Thoracic aorta (tissue), 2 donors: ENCODE data around the gene ITLN2. TPM values are rescaled to one million over a fixed set of nuclear protein-coding genes. Genes with fewer than 3 reads are reported as not detected.
A peak's percentile ranks its signal among the peaks of the same experiment; 100 is the strongest.

Experiments used
- ATAC-seq: fragments of 150-250 bp; one replicate; pipeline ENCODE4 v1.8.0; 2017; ENCODE audit warnings: low read depth; ENCODE audit not compliant: insufficient number of reproducible peaks, low FRiP score
- DNase-seq: peaks from one replicate; pipeline ENCODE4 v3.0.0-alpha.2; 2020; ENCODE audit warnings: low spot score
- H3K27ac ChIP-seq, 2 donors: fragments of 200-600 bp; sonication (generic); 1 replicate in 1 of 2; 2 replicates in 1 of 2; pipeline ENCODE4 v1.5.1; 2016; ENCODE audit warnings: mild to moderate bottlenecking in 2 of 2, moderate library complexity in 2 of 2
- H3K27me3 ChIP-seq: fragments of 200-600 bp; sonication (generic); replicated peaks from 2 replicates; pipeline ENCODE4 v1.6.0; 2016; ENCODE audit warnings: mild to moderate bottlenecking; ENCODE audit not compliant: insufficient read depth
- H3K36me3 ChIP-seq: fragments of 200-600 bp; sonication (generic); one replicate; pipeline ENCODE4 v1.5.1; 2016
- H3K4me1 ChIP-seq, 2 donors: fragments of 200-600 bp; sonication (generic); 1 replicate in 1 of 2; 2 replicates in 1 of 2; pipeline versions ENCODE4 v1.5.1 to v1.6.0; 2016; ENCODE audit warnings: low read depth in 2 of 2, mild to moderate bottlenecking in 1 of 2; ENCODE audit not compliant: control insufficient read depth in 1 of 2
- H3K4me3 ChIP-seq: fragments of 200-600 bp; sonication (generic); 2 replicates; pipeline ENCODE4 v1.5.1; 2016; ENCODE audit warnings: mild to moderate bottlenecking
- H3K9me3 ChIP-seq: fragments of 200-600 bp; sonication (generic); 2 replicates; pipeline ENCODE4 v1.5.1; 2016
- CTCF ChIP-seq: fragments of 200-600 bp; sonication (generic); IDR thresholded peaks from one replicate; pipeline ENCODE4 v1.5.1; 2019; ENCODE audit warnings: antibody characterized with exemption
- total RNA-seq, 2 donors: library from RNA; depleted of rRNA; stranded (reverse); fragments of >200 nt; gene quantifications; one replicate each; pipeline versions ENCODE4 v1.1.0 to v1.2.3, GENCODE V29; 2016

Gene ITLN2
- total RNA-seq, 2 donors from 2014 or later = 3.0 TPM; not detected in 1

- ATAC-seq (no peak), DNase-seq (no peak)
- H3K36me3 ChIP-seq = no peaks in the 10 kb centered on the region
- no peaks in the 10 kb centered on the region for H3K27me3 ChIP-seq
- no peak for TF ChIP-seq CTCF
- H3K4me3 ChIP-seq = no peak overlapping the region
- H3K4me1 ChIP-seq = peaks cover 4 to 48% of the 10 kb centered on the region in 2 donors
- H3K27ac ChIP-seq = peak overlapping the region; percentile 4
- no peaks in the 10 kb centered on the region for H3K9me3 ChIP-seq
Observed at GRCh38 chr1:160911925-160912324, 42.7 kb downstream of the ITLN2 start.

GRCh38 chr1:160911441-160911840, 43.2 kb downstream of the ITLN2 start:
- Histone ChIP-seq H3K4me1 (peaks cover 4 to 53% of the 10 kb centered on the region in 2 donors), H3K27ac (peak overlapping the region; percentile 4), H3K4me3 (no peak overlapping the region), H3K9me3 (no peaks in the 10 kb centered on the region), H3K36me3 (no peaks in the 10 kb centered on the region), H3K27me3 (no peaks in the 10 kb centered on the region)
- DNase-seq (no peak), ATAC-seq (no peak)
- TF ChIP-seq CTCF = no peak

- H3K27ac ChIP-seq = no peak overlapping the region
- H3K36me3 ChIP-seq = no peaks in the 10 kb centered on the region
- H3K9me3 ChIP-seq = no peaks in the 10 kb centered on the region
- H3K4me1 ChIP-seq = peaks cover 4 to 64% of the 10 kb centered on the region in 2 donors
- ATAC-seq (no peak), DNase-seq (no peak)
- no peaks in the 10 kb centered on the region for H3K27me3 ChIP-seq
- no peak for TF ChIP-seq CTCF
- no peak overlapping the region for H3K4me3 ChIP-seq
Observed at GRCh38 chr1:160910170-160910750, 44.3 kb downstream of the ITLN2 start.

- Histone ChIP-seq H3K27me3 (no peaks in the 10 kb centered on the region), H3K27ac (no peak overlapping the region)
Observed at GRCh38 chr1:160907976-160908375, 46.6 kb downstream of the ITLN2 start.

GRCh38 chr1:160905617-160905989, 49.0 kb downstream of the ITLN2 start:
- Histone ChIP-seq H3K27ac (peak overlapping the region in 1 of 2 donors; percentile 73), H3K9me3 (no peaks in the 10 kb centered on the region), H3K4me1 (peaks cover 0 to 54% of the 10 kb centered on the region in 2 donors), H3K27me3 (no peaks in the 10 kb centered on the region), H3K36me3 (no peaks in the 10 kb centered on the region), H3K4me3 (no peak overlapping the region)
- no peak for DNase-seq
- no peak for ATAC-seq
- TF ChIP-seq CTCF = no peak

More at GRCh38 chr1:160907976-160908375, 46.6 kb downstream of the ITLN2 start:
- DNase-seq (no peak), ATAC-seq (no peak)
- Histone ChIP-seq H3K9me3 (no peaks in the 10 kb centered on the region), H3K4me3 (no peak overlapping the region), H3K4me1 (peaks cover 4 to 74% of the 10 kb centered on the region in 2 donors), H3K36me3 (no peaks in the 10 kb centered on the region)
- TF ChIP-seq CTCF = no peak
